Measurements from ENCODE around the gene GNB1L.

DNA sequence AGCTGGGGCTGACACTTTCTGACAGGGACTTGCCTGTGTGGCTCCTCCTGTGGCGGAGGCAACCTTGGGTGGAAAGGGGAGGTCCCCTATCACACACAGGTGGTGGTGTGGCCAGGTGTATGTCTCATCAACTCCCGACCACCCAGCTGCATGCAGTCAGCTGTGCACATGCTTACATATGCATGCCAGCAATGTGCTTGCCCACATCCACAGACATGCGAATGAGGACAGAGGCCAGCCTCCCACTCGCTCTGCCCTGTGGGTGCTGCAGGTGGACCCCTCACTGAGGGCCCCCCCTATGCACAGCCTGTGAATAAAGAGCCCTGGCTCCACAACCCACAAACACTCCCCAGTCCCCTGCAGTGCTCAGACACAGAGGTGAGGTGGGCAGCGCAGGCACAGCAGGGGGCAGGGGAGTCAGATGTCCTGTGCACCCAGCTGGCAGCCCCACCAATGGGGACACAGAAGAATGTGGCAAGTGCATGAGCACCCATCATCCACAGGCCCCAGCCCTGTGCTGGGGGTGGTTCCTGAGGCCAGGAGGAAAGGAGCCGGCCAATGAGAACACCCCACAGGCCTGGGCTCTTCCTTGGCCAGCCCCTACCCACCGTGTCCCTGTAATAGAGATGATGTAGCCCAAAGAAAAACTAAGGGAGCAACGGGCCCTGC lies 9.5 kb downstream of the GNB1L start:
- TF ChIP-seq GATA2 (IDR thresholded peaks at IDR 0.05; ENCODE audit: low read depth, low read length) (no peak), GATA3 (IDR thresholded peaks at IDR 0.05; ENCODE audit: low read depth, low read length) (no peak)

Measured in SH-SY5Y (cell line).